GM21737 (cell line): Measurements from ENCODE around the gene FCHO1.

Source experiments
- ATAC-seq: cut with Tn5 transposase; IDR thresholded peaks from one replicate; pipeline ENCODE4 v1.9.1; 2021; ENCODE audit warnings: mild to moderate bottlenecking, moderate library complexity; ENCODE audit not compliant: unreplicated experiment

The FCHO1 gene

DNA sequence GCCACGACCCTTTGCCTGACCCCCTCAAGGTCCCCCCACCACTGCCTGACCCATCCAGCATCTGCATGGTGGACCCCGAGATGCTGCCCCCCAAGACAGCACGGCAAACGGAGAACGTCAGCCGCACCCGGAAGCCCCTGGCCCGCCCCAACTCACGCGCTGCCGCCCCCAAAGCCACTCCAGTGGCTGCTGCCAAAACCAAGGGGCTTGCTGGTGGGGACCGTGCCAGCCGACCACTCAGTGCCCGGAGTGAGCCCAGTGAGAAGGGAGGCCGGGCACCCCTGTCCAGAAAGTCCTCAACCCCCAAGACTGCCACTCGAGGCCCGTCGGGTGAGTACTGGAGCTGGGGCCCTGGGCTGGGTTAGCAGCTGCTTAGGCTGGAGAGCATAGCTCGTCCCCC lies 23.4 kb upstream of the FCHO1 start:
- no peak for ATAC-seq

- no peak for ATAC-seq
Measured at GRCh38 chr19:17733127-17733526, 18.1 kb upstream of the FCHO1 start.

GRCh38 chr19:17734146-17734545 lies 17.1 kb upstream of the FCHO1 start:
- no peak for ATAC-seq

- no peak for ATAC-seq
Measured at GRCh38 chr19:17735410-17735809, 15.9 kb upstream of the FCHO1 start.

DNA sequence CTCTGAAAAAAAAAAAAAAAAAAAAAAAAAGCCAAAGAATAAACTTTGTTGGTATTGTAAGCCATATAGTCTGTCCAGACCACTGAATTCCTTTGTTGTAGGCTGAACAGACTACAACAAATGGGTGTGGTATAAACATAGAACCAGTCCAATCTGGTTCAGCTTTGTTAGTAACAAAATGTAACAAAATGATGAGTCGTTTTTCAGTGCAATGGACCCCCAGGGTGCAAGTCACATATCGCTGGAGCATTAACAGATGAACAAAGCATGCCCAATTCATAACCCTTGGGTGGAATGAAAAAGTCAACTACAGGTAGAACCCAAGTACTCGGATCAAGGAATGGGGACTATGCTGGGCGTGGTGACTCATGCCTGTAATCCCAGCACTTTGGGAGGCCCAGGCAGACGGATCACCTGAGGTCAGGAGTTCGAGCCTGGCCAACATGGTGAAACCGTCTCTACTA lies 13.6 kb upstream of the FCHO1 start:
- no peak for ATAC-seq

DNA sequence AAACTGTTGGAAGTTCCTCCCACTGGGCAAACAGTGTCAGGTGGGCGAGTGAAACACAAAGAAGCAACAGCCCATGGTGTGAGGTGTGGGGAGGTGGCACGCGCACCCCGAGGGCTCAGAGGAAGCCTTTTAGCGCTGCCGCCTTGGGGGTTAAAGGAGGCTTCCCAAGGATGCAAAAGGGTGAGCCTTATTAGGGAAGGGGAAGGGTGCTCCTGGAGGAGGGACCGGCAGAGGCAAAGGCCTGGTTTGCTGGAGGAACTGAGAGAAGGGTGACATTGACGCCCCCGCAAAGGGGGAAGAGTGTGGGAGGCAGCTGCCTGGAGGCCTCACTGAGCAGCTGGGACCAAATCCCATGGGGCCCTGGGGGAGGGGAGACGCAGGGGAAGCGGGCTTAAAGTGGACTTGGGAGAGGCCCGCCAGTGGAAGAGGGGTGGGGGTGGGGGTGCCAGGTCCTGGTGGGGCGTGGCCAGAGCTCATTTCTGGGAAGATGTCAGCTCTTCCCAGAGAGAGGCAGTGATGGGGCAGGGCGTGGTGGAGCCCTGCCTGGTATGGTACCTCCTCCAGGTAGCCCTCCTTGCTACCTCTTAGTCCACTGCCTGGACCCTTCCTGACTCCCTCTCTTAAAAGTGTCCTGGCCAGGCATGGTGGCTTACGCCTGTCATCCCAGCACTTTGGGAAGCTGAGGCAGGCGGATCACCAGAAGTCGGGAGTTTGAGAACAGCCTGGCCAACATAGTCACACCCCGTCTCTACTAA lies 12.0 kb upstream of the FCHO1 start:
- no peak for ATAC-seq

DNA sequence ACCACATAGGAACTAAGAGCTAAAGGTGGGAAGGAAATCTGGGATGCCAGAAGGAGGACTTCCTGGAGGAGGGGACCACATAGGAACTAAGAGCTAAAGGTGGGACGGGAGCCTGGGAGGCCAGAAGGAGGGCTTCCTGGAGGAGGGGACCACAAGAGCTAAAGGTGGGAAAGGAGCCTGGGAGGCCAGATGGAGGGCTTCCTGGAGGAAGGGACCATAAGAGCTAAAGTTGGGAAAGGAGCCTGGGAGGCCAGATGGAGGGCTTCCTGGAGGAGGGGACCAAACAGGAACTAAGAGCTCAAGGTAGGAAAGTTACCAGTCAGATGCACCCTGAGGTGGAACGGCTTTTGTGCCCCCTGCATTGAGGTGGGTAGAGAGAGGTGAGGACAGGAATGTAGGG lies 9.8 kb upstream of the FCHO1 start:
- ATAC-seq: no peak

DNA sequence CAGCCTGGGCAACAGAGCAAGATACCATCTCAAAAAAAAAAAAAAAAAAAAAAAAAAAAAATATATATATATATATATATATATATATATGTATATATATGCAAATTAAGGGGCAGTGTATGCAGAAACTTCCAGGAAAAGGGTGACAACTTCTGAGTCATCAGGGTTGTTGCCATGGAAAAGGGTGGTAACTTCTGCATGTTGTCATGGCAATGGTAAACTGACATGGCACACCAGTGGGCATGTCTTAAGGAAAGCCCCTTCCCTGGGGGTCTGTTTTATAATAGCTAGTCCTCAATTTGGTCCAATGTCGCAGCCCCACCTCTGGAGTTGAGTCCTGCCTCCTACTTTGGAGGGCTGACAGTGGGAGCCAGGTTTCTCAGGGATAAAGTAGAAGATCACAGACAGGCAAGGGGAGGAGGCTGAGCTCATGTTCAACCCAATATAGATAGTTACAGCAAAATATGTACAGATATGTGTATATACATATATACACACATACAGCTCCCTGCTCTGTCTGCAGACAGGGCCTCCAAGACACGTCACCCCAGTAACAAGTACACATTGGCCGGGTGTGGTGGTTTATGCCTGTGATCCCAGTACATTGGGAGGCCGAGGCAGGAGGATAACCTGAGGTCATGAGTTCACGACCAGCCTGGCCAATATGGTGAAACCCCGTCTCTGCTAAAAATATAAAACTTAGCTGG lies 7.2 kb upstream of the FCHO1 start:
- no peak for ATAC-seq

- ATAC-seq: peak; percentile 56
Measured at GRCh38 chr19:17747205-17748098, 3.8 kb upstream of the FCHO1 start.

- no peak for ATAC-seq
Measured at GRCh38 chr19:17748884-17749638, 2.2 kb upstream of the FCHO1 start.

DNA sequence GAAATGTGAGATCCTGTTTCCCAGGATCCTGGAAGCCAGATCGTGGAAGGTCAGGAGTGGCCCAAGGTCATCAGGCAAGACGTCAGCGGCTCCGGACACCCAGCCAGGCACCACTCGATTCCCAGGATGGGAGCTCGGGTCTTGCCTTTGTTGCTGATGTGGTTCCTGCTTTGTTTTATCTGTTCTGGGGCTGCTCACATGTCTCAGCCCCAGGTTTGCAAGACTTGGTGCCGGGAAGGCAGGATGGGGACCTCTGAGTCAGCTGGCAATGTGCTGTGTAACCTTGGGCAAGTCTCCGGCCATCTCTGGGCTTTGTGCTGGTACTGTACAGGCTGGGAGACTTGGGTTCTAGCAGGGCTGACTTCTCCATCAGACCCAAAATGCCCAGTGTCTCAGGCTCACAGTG lies 1.4 kb upstream of the FCHO1 start:
- ATAC-seq: no peak

- peak; percentile 2 for ATAC-seq
Measured at GRCh38 chr19:17751912-17752273, 616 bp downstream of the FCHO1 start.

GRCh38 chr19:17752865-17753639 lies 1.8 kb downstream of the FCHO1 start:
- ATAC-seq: no peak

- ATAC-seq: no peak
Measured at GRCh38 chr19:17753976-17754375, 2.7 kb downstream of the FCHO1 start.

DNA sequence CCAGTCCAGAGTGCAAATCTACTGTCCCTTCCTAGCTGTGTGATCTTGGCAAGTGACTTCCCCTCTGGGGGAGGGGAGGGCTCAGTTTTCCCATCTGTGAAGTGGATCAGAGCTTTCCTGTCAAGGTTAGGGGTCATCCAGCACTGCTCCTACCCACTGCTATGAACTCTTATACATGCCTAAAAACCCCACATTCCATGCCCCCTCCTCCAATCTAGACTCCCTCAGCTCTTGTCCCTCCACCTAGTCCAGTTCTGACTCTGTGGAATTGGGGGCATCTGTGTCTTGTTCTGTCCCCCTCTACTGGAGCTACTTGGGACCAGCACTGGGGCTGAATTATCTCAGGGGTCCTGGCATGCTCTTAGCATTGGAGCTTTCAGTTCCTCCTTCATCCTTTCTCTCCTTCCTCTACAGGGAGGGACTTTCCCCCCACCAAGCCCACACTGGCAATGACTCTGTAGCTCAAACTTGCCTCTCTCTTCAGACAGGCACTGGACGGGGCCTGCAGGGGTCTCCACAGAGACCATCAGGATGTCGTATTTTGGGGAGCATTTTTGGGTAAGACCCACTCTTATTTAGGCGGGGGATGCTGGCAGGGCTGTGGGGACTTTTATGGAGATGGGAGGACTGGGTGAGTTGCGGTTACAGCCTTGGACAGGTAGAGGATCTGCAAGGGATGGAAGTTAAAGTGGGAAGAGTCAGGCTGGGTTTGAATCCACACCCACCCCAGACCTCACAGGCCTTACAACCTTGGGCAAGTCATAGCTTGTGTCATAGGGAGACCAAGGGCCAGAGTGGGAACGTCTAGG lies 3.6 kb downstream of the FCHO1 start:
- peak; percentile 43 for ATAC-seq

GRCh38 chr19:17755443-17755890 lies 4.2 kb downstream of the FCHO1 start:
- no peak for ATAC-seq

GRCh38 chr19:17755977-17756670 lies 4.8 kb downstream of the FCHO1 start:
- ATAC-seq: no peak

DNA sequence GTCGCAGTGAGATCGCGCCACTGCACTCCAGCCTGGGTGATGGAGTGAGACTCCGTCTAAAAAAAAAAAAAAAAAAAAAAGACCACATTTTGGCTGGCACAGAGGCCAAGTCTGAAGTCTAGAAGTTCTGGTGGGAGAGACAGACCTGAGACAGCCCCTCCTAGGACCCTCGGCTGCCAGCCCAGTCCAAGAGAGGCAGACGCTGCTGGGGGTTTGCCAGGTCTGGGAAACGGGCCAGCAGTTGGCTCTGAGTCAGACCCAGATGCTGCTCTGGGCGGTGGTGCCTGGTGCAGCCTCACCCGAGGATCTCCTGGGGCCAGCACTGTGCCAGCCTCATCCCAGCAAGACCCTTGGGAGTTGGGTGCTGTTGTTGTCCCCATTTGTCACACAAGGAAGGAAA lies 5.8 kb downstream of the FCHO1 start:
- ATAC-seq: no peak
